AG04449 (cell line): ENCODE measurements around the gene DIP2A.

ENCODE experiments used
- CTCF ChIA-PET: fragments of 350-600 bp; formaldehyde crosslinking; extraction: SDS; loops from one replicate; lab custom pipeline; 2021; ENCODE audit warnings: antibody characterized with exemption; lab: Yijun Ruan, JAX
- POLR2A ChIA-PET: fragments of 400-600, 350-600 bp; formaldehyde crosslinking; extraction: SDS; loops from one replicate; lab custom pipeline; 2020; ENCODE audit warnings: antibody characterized with exemption, inconsistent platforms; lab: Yijun Ruan, JAX
- DNase-seq: peaks from one replicate; pipeline ENCODE4 v3.0.0-alpha.2; 2010; ENCODE audit warnings: low read depth, low spot score
- H3K4me3 ChIP-seq: 2 replicates; pipeline ENCODE4 v1.5.1; 2011; ENCODE audit warnings: low read depth, mild to moderate bottlenecking, control low read depth, low read length
- TF ChIP-seq, protein P1 (sequence below): IDR thresholded peaks from one replicate; pipeline ENCODE4 v1.5.1; 2011; ENCODE audit warnings: mild to moderate bottlenecking, moderate library complexity, low read length, control low read depth, inconsistent platforms; ENCODE audit not compliant: insufficient read depth; ENCODE audit errors: missing control alignments

Gene DIP2A

DNA sequence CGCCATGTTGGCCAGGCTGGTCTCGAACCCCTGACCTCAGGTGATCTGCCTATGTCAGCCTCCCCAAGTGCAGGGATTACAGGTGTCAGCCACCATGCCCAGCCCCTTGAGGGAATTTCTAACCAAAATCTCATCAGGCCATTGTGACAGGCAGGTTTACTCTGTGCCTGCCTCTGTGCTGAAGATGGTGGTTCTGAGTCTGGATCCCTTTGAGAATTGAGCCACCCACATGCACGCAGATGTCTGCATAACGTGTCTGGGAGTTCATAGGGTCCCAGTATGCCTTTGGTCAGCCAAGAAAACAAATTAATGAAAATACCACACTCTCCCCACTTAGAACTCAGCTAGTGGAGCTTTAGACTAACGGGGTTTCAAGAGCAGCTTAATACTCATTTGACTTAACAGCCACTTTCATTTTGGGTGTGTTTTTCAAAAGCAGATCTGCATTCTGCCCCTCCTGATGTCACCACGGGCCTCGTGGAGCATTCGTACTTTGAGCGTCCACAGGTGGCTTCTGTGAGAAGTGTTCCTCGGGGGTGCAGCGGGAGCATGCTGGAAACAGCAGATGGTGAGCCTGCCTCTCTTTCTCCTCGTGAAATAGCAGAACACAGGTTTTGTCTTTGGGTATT lies 45.3 kb downstream of the DIP2A start:
- TF ChIP-seq, protein P1, sequence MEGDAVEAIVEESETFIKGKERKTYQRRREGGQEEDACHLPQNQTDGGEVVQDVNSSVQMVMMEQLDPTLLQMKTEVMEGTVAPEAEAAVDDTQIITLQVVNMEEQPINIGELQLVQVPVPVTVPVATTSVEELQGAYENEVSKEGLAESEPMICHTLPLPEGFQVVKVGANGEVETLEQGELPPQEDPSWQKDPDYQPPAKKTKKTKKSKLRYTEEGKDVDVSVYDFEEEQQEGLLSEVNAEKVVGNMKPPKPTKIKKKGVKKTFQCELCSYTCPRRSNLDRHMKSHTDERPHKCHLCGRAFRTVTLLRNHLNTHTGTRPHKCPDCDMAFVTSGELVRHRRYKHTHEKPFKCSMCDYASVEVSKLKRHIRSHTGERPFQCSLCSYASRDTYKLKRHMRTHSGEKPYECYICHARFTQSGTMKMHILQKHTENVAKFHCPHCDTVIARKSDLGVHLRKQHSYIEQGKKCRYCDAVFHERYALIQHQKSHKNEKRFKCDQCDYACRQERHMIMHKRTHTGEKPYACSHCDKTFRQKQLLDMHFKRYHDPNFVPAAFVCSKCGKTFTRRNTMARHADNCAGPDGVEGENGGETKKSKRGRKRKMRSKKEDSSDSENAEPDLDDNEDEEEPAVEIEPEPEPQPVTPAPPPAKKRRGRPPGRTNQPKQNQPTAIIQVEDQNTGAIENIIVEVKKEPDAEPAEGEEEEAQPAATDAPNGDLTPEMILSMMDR = no peak
- DNase-seq = no peak
- CTCF ChIA-PET = no interaction called here
- H3K4me3 ChIP-seq = no peak overlapping the region
- POLR2A ChIA-PET = no interaction called here

DNA sequence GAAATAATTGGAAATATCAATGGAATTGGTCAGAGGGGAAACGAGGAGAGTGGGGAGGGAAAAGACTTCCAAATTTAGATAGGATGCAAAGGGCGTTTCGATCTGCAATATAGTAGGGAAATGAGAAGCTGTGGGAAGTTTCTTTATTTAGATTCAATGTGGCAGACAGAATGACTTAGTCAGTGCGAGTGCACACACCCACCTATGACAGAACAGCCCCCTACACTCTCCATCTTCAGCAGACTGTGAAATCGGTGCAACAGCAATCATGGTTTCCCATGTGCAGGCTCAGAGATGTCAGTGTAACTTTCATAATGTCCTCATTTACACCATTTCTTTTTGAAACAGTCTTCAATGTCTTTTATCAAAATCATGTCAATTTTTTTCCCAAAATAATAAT lies 46.0 kb downstream of the DIP2A start:
- DNase-seq = no peak
- no peak overlapping the region for H3K4me3 ChIP-seq
- POLR2A ChIA-PET = no interaction called here
- CTCF ChIA-PET = no interaction called here
- TF ChIP-seq, protein P1 = no peak

- TF ChIP-seq, protein P1 = no peak
- DNase-seq = no peak
- ChIA-PET POLR2A (no interaction called here), CTCF (no interaction called here)
- no peak overlapping the region for H3K4me3 ChIP-seq
These were observed 48.9 kb downstream of the DIP2A start for GRCh38 chr21:46507562-46507961.

DNA sequence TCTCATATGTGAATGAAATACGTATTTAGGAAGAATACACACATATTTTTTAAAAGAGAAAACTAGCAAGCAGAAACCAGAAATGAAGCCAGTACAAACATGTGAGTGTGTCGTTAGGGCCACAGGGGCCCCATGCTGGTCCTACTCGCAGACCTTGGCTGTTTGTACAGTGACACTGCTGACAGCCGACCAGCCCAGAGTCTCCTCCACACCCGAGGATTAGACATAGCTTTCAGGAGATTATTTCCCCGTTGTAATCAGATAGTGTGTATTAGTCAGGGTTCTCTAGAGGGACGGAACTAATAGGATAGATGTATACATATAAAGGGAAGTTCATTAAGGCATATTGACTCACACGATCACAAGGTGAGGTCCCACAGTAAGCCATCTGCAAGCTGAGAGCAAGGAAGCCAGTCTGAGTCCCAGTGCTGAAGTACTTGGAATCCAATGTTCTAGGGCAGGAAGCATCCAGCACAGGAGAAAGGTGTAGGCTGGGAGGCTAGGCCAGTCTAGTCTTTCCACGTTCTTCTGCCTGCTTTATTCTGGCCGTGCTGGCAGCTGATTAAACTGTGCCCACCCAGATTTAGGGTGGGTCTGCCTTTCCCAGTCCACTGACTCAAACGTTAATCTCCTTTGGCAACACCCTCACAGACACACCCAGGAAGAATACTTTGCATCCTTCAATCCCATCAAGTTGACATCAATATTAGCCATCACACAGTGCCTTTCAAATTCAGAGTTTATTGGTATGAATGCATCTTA lies 51.2 kb downstream of the DIP2A start:
- TF ChIP-seq, protein P1 = no peak
- H3K4me3 ChIP-seq = no peak overlapping the region
- CTCF ChIA-PET = interaction anchor here (1.3 kb wide), 1 partner anchor 9 kb away, joined by 3 read pairs; no protein-coding TSS in a partner anchor
- DNase-seq = no peak
- POLR2A ChIA-PET = no interaction called here

- no peak for DNase-seq
- ChIA-PET POLR2A (no interaction called here), CTCF (no interaction called here)
- TF ChIP-seq, protein P1 = no peak
- H3K4me3 ChIP-seq = no peak overlapping the region
These were observed 56.4 kb downstream of the DIP2A start for GRCh38 chr21:46515109-46515508.

GRCh38 chr21:46516068-46516467 lies 57.4 kb downstream of the DIP2A start:
- ChIA-PET CTCF (no interaction called here), POLR2A (no interaction called here)
- DNase-seq = no peak
- TF ChIP-seq, protein P1 = no peak
- no peak overlapping the region for H3K4me3 ChIP-seq
